ENCODE results near the gene SOCS4.
"Not testable (repeated sequence)": the region's sequence is repeated elsewhere in the genome, so short reads cannot be mapped to it uniquely, and the experiment has no call there.

The SOCS4 gene

DNA sequence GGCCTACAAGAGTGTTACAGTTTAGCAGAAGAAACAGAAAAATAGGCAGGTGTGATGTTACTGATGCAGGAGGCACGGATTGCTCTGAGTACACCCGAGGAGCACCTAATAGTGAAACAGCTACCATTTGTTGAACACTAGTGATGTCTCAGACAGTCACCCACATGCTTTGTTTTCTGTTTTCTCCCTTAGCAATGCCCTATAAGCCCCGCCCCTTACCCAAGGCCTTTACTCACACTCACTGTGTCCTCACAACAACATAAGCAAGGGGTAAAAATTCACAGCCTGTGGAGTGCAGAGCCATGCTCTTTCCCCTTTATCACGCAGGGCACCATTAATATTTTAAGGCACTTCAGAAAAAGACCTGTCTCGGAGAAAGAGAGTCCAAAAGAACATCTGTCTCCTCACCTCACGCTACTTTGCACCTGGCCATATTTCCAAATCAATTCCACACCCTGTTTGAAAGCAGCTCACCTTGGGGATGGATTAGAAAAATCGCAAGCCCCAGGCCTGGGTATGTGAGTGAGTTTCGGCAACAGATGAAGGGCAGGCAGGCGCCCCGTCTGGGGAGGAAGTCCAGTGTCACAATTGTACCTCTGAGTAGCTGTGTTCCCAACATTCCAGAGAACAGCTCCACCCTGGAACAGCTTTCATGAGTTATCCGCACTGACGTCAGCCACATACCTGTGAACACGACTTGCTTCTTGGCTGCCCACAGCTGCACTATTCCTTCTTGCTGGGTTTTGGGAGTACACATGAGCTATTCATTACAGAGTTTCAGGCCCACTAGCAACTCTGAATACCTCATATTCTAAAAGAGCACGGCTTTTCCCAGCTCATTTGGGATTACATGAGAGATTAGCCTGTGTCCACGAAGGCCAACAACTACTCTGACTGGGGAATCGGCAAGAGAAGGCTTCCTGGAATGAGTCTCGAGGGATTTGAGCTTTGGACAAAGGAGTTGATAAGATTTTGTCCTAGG lies 50.4 kb downstream of the SOCS4 start:
- FAIRE-seq (peak; percentile 84), DNase-seq (ENCODE audit: insufficient read length, low spot score) (no peak)
- TF ChIP-seq TAF1 (IDR thresholded peaks at IDR 0.05; ENCODE audit: low read depth, low read length): no peak
- TF ChIP-seq POU2F2 (IDR thresholded peaks at IDR 0.05; ENCODE audit: low read depth, low read length): no peak
- no peak for TF ChIP-seq POLR2A (IDR thresholded peaks at IDR 0.05; ENCODE audit: low read depth, low read length)
- TF ChIP-seq POLR2AphosphoS5 (IDR thresholded peaks at IDR 0.05; ENCODE audit: low read depth, low read length): no peak
- no peak for TF ChIP-seq PAX5 (IDR thresholded peaks at IDR 0.05; ENCODE audit: insufficient read depth, low read length, severe bottlenecking)
- no peak for TF ChIP-seq SPI1 (IDR thresholded peaks at IDR 0.05; ENCODE audit: low read depth, low read length)

DNA sequence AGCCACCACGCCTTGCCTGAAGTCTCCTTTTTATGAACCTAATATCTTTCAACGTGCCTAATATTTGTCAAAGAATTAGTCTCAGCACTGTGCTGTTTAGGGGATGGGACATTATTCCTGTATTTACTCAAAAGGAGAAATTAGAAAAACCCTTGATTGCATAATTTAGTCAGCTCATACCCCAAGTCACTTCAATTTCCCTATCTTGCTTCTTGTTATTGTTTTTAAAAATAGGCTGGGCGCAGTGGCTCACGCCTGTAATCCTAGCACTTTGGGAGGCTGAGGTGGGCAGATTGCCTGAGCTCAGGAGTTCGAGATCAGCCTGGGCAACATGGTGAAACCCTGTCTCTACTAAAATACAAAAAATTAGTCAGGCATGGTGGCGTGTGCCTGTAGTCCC lies 52.9 kb downstream of the SOCS4 start:
- DNase-seq (ENCODE audit: insufficient read length, low spot score); FAIRE-seq: not testable (repeated sequence)

DNA sequence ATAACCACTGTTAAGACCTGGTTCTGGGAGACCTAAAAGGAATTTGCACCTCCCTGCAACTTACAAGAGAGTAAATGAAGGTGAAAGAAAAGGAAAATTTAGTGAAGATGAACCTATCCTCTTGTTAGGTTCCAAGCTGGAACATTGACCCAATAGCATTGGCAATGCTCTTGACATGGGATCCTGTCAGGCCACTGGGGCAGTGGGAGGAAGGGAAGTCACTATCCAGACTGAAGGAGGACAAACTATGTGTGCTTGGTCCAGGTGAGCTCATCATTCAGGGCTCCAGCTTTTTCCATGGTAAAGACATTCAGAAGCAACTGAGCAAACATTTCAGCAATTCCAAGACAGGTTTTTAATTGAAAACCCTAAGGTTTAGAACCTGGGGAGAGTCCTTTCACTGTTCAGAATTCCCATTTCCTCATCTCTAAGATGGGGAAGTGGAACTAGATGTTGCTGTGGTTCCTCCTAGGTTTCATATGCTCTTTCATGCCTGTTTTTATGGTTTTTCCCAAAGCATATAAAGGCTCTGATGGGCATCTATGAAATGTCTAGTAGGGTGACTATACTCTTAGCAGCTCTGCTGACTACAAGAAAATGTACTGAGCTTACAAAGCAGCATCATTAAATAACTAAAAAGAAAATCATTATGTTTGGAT lies 57.5 kb downstream of the SOCS4 start:
- TF ChIP-seq POLR2A (IDR thresholded peaks at IDR 0.05; ENCODE audit: low read depth, low read length): no peak
- peak; percentile 55 for TF ChIP-seq SPI1 (IDR thresholded peaks at IDR 0.05; ENCODE audit: low read depth, low read length)
- FAIRE-seq: no peak
- DNase-seq (ENCODE audit: insufficient read length, low spot score): no peak

DNA sequence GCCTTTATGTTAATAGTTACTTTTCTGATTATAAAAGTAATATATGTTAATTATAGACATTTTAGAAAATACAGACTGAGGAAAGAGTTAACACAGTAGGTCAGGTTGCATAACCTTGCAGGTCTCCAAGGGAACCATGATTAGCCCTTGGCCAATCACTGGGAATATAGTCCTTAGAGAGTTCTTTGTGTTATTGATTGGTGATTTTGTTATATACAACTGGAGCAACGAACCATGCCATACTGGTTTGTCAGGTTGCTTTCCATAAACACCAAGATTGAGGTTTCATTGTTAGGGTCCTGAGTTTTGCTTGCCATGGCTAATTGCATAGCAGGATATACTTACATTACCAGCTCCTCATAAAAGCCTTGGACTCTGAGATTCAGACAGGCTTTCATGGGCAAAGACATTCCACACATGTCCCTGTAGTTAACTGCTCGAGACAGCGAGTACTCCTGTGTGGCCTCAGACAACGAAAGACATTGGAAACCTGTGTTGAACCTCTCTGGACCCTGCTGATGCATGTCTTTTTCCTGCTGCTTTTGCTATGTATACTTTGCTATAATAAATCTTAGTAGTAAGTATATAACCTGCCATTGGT lies 58.1 kb downstream of the SOCS4 start:
- TF ChIP-seq POLR2A (IDR thresholded peaks at IDR 0.05; ENCODE audit: low read depth, low read length) (no peak), POU2F2 (IDR thresholded peaks at IDR 0.05; ENCODE audit: low read depth, low read length) (no peak), PAX5 (IDR thresholded peaks at IDR 0.05; ENCODE audit: insufficient read depth, low read length, severe bottlenecking) (no peak), TAF1 (IDR thresholded peaks at IDR 0.05; ENCODE audit: low read depth, low read length) (no peak), SPI1 (IDR thresholded peaks at IDR 0.05; ENCODE audit: low read depth, low read length) (no peak), POLR2AphosphoS5 (IDR thresholded peaks at IDR 0.05; ENCODE audit: low read depth, low read length) (no peak)
- FAIRE-seq (no peak), DNase-seq (ENCODE audit: insufficient read length, low spot score) (no peak)

DNA sequence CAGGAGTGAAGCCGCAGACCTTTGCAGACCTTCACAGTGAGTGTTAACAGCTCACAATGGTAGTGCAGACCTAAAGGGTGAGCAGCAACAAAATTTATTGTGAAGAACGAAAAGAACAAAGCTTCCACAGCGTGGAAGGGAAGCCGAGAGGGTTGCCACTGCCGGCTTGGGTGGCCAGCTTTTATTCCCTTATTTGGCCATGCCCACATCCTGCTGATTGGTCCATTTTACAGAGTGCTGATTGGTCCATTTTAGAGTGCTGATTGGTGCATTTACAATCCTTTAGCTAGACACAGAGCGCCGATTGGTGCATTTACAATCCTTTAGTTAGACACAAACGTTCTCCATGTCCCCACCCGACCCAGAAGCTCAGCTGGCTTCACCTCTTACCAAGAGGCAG lies 59.9 kb downstream of the SOCS4 start:
- TF ChIP-seq POU2F2 (IDR thresholded peaks at IDR 0.05; ENCODE audit: low read depth, low read length): no peak
- no peak for TF ChIP-seq POLR2AphosphoS5 (IDR thresholded peaks at IDR 0.05; ENCODE audit: low read depth, low read length)
- TF ChIP-seq PAX5 (IDR thresholded peaks at IDR 0.05; ENCODE audit: insufficient read depth, low read length, severe bottlenecking): no peak
- TF ChIP-seq POLR2A (IDR thresholded peaks at IDR 0.05; ENCODE audit: low read depth, low read length): no peak
- TF ChIP-seq SPI1 (IDR thresholded peaks at IDR 0.05; ENCODE audit: low read depth, low read length): no peak
- TF ChIP-seq TAF1 (IDR thresholded peaks at IDR 0.05; ENCODE audit: low read depth, low read length): no peak
- DNase-seq (ENCODE audit: insufficient read length, low spot score) (no peak), FAIRE-seq (no peak)

DNA sequence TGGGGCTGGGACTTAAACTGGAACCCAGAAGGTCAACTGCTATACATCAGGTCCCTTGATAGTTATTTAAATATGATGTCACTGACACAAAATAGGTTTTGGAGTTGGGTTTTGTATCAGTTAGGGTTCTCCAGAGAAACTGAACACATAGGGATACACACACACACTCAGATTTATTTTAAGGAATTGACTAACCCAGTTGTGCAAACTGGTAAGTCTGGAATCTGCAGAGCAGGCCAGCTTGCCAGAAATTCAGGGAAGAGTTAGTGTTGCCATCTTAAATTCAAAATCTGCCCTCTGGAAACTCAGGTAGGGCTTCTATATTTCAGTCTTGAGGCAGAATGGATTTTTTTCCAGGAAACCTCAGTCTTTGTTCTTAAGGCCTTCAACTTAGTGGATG lies 61.3 kb downstream of the SOCS4 start:
- TF ChIP-seq POU2F2 (IDR thresholded peaks at IDR 0.05; ENCODE audit: low read depth, low read length): no peak
- no peak for TF ChIP-seq TAF1 (IDR thresholded peaks at IDR 0.05; ENCODE audit: low read depth, low read length)
- no peak for TF ChIP-seq POLR2A (IDR thresholded peaks at IDR 0.05; ENCODE audit: low read depth, low read length)
- TF ChIP-seq PAX5 (IDR thresholded peaks at IDR 0.05; ENCODE audit: insufficient read depth, low read length, severe bottlenecking): no peak
- TF ChIP-seq POLR2AphosphoS5 (IDR thresholded peaks at IDR 0.05; ENCODE audit: low read depth, low read length): no peak
- no peak for TF ChIP-seq SPI1 (IDR thresholded peaks at IDR 0.05; ENCODE audit: low read depth, low read length)
- DNase-seq (ENCODE audit: insufficient read length, low spot score) (no peak), FAIRE-seq (no peak)

DNA sequence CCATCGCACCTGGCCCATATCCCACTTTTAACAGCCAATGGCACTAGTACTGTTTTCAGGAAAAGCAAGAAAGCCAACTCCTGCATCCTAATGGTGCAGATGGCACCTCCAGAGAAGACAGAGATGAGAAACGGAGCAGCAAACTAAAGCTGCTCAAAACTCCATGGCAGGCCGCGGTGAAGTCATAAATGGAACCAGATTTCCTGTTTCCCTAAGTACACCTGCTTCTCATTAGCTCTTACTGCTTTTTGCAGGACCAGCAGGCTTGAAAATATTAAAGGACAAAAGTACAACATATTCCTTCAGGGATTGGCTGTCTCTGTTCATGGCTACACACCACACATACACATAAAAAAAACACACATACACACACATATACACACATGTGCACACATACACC lies 65.3 kb downstream of the SOCS4 start:
- TF ChIP-seq POU2F2 (IDR thresholded peaks at IDR 0.05; ENCODE audit: low read depth, low read length) (no peak), TAF1 (IDR thresholded peaks at IDR 0.05; ENCODE audit: low read depth, low read length) (no peak), POLR2A (IDR thresholded peaks at IDR 0.05; ENCODE audit: low read depth, low read length) (no peak), POLR2AphosphoS5 (IDR thresholded peaks at IDR 0.05; ENCODE audit: low read depth, low read length) (no peak), PAX5 (IDR thresholded peaks at IDR 0.05; ENCODE audit: insufficient read depth, low read length, severe bottlenecking) (no peak), SPI1 (IDR thresholded peaks at IDR 0.05; ENCODE audit: low read depth, low read length) (no peak)
- no peak for DNase-seq (ENCODE audit: insufficient read length, low spot score)
- FAIRE-seq: no peak

DNA sequence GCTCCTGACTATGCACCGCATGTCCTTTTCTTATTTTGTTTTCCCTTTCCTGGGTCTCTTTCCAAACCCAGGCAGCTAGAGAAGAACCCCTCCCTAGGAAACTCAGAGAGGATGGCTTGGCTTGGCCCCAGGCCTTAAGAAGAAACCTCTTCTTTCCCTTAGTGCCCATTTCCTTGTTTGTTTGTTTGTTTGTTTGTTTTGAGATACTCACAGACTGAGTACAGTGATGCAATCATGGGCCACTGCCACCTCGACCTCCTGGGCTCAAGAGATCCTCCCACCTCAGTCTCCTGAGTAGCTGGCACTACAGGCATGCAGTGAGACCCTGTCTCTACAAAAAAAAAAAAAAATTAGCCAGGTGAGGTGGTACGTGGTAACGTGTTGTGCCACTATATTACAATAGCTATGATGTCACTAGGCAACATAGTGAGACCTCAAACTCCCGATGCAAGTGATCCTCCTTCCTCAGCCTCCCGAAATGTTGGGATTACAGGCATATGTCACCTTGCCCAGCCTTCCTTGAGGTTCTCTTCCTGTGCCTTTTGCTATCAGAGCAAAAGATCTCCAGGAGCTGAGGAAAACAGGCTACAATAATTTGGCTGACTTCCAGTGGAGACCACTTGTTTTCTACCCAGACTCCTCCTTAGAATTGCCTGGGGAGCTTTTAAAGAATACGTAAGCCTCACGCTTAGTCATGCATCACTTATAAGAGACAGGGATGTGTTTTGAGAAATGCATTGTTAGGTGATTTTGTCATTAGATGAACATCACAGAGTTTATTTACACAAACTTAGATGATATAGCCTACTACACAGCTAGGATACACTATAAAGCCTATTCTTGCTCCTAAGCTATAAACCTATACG lies 67.5 kb downstream of the SOCS4 start:
- FAIRE-seq (no peak), DNase-seq (ENCODE audit: insufficient read length, low spot score) (no peak)
- TF ChIP-seq SPI1 (IDR thresholded peaks at IDR 0.05; ENCODE audit: low read depth, low read length): no peak
- TF ChIP-seq POLR2AphosphoS5 (IDR thresholded peaks at IDR 0.05; ENCODE audit: low read depth, low read length): no peak
- TF ChIP-seq TAF1 (IDR thresholded peaks at IDR 0.05; ENCODE audit: low read depth, low read length): no peak
- no peak for TF ChIP-seq POU2F2 (IDR thresholded peaks at IDR 0.05; ENCODE audit: low read depth, low read length)
- TF ChIP-seq POLR2A (IDR thresholded peaks at IDR 0.05; ENCODE audit: low read depth, low read length): no peak
- no peak for TF ChIP-seq PAX5 (IDR thresholded peaks at IDR 0.05; ENCODE audit: insufficient read depth, low read length, severe bottlenecking)
